SU-DHL-6 (cell line): ENCODE measurements around the gene MAP2K4.
"Not testable (repeated sequence)": the region's sequence is repeated elsewhere in the genome, so short reads cannot be mapped to it uniquely, and the experiment has no call there.

Experiments used
- EZH2phosphoT487 ChIP-seq: fragments of 200-600 bp; sonication (generic), shearing (Covaris generic); conservative IDR thresholded peaks from 2 replicates; pipeline ENCODE4 v1.6.1; 2018; ENCODE audit warnings: mild to moderate bottlenecking, antibody characterized with exemption, low read length, moderate library complexity, mixed read lengths
- TF ChIP-seq, protein P1 (sequence below): fragments of 200-600 bp; sonication (generic); IDR thresholded peaks from one replicate; pipeline ENCODE4 v1.5.1; 2017; ENCODE audit warnings: antibody characterized with exemption, mild to moderate bottlenecking, low read length, moderate library complexity; ENCODE audit not compliant: insufficient read depth, poor library complexity, severe bottlenecking

- TF ChIP-seq, protein P1, sequence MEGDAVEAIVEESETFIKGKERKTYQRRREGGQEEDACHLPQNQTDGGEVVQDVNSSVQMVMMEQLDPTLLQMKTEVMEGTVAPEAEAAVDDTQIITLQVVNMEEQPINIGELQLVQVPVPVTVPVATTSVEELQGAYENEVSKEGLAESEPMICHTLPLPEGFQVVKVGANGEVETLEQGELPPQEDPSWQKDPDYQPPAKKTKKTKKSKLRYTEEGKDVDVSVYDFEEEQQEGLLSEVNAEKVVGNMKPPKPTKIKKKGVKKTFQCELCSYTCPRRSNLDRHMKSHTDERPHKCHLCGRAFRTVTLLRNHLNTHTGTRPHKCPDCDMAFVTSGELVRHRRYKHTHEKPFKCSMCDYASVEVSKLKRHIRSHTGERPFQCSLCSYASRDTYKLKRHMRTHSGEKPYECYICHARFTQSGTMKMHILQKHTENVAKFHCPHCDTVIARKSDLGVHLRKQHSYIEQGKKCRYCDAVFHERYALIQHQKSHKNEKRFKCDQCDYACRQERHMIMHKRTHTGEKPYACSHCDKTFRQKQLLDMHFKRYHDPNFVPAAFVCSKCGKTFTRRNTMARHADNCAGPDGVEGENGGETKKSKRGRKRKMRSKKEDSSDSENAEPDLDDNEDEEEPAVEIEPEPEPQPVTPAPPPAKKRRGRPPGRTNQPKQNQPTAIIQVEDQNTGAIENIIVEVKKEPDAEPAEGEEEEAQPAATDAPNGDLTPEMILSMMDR, result not testable (repeated sequence)
- TF ChIP-seq EZH2phosphoT487, result not testable (repeated sequence)
These were observed 47.9 kb upstream of the MAP2K4 start for GRCh38 chr17:11972741-11973140.
